GM18499 (cell line): ENCODE measurements around the gene PTPRS.

Experiments
- ATAC-seq: cut with Tn5 transposase; IDR thresholded peaks from one replicate; pipeline ENCODE4 v1.9.1; 2021; ENCODE audit warnings: moderate number of reproducible peaks; ENCODE audit not compliant: insufficient read depth, unreplicated experiment

The PTPRS gene

GRCh38 chr19:5355693-5356092 lies 15.1 kb upstream of the PTPRS start:
- ATAC-seq, result no peak

GRCh38 chr19:5355076-5355475 lies 14.5 kb upstream of the PTPRS start:
- ATAC-seq, result no peak

GRCh38 chr19:5354403-5354802 lies 13.8 kb upstream of the PTPRS start:
- no peak for ATAC-seq

DNA sequence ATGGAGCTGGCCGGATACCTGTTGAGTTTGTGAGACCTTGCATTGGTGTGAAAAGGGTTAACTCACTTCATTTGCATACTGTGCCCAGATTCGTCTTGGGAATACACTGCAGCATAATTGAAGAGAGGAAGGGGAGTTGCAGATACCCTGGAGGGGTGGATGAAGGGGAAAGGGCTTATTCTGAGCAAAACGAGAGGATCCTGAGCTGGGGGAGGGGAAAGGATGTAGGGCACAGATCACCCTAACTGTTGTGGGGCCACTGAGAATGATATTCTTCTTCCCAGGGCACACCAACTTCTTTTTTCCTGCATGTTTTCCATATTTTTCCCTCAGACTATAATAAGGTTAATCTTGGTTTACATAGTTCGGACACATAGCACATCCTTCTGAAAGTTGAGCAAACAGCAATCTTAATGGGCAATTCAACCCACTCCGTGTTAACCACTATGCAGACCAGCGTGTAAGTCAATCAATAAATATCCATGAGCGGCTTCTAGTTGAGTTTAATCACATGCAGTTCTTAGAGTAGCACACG lies 11.7 kb upstream of the PTPRS start:
- ATAC-seq, result no peak

DNA sequence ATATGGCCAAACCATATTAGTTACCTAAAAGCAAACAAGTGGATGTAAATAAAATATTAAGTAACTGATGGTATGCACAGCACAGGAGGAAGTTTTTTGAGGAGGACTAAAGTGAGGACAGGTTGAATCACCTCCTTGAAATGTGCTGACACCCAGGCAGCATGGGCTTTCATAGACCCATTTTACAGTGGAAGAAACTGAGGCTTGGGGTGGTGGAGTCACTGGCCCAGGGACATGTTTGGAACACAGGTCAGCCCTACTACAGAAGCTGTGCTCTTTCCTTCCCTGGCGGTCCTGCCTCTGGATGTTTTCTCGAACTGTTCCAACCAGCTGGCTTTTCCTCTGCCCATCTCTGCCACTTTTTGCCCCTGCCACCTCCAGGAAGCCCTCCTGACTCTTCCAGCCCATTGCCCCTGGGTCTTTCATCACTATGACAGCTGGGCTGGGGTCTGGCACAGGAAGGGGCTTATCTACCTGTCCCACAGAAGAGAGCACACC lies 11.2 kb upstream of the PTPRS start:
- ATAC-seq, result no peak

DNA sequence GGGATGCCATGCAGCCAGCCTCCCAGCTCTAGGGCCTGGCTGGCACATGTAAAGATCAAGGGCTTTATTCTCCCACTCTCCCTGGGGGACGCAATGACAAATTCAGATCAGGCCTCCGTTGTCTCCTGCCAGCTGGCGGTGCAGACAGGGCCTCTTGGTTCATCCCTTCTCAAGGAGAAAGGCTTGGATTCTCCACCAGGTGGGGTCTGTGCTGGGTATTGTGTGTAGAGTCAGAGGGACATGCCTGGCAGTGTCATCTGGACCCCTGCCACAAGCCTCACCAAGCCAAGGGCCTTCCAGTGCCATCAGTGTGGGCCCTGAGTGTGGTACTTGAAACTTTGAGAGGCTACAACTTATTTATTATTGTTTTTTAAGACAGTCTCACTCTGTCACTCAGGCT lies 8.4 kb upstream of the PTPRS start:
- ATAC-seq, result no peak

GRCh38 chr19:5345895-5346386 lies 5.3 kb upstream of the PTPRS start:
- ATAC-seq, result no peak

GRCh38 chr19:5343848-5344247 lies 3.2 kb upstream of the PTPRS start:
- ATAC-seq, result no peak

- no peak for ATAC-seq
Observed at GRCh38 chr19:5342573-5343201, 2.1 kb upstream of the PTPRS start.

DNA sequence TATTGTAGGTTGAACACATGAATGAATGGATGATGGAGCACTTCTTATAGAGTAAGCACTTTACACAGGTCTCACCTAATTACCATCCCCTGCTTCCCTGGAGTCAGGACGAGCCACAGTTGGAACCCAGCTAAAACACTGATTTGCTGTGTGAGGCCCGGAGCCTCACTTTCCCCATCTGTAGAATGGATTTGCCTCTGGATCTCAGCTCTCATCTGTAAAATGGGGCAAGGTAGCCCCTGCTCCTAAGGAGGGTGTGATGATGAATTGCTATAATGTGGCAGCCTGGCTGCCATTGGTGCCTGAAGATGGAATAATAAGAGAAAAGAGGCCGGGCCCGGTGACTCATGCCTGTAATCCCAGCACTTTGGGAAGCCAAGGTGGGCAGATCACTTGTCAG lies 1.4 kb upstream of the PTPRS start:
- no peak for ATAC-seq

DNA sequence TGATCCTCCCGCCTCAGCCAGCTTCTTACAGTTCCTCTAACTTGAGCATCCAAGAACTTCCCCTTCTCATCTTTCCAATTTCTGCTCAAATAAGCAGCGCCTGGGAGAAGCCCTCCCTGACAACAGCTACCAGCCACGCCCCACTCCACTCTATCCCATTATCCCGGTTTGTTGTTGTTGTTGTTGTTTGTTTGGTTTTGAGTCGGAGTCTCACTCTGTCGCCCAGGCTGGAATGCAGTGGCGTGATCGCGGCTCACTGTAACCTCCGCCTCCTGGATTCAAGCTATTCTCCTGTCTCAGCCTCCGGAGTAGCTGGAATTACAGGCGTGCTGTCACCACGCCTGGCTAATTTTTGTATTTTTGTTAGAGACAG lies 822 bp upstream of the PTPRS start:
- ATAC-seq, result no peak

DNA sequence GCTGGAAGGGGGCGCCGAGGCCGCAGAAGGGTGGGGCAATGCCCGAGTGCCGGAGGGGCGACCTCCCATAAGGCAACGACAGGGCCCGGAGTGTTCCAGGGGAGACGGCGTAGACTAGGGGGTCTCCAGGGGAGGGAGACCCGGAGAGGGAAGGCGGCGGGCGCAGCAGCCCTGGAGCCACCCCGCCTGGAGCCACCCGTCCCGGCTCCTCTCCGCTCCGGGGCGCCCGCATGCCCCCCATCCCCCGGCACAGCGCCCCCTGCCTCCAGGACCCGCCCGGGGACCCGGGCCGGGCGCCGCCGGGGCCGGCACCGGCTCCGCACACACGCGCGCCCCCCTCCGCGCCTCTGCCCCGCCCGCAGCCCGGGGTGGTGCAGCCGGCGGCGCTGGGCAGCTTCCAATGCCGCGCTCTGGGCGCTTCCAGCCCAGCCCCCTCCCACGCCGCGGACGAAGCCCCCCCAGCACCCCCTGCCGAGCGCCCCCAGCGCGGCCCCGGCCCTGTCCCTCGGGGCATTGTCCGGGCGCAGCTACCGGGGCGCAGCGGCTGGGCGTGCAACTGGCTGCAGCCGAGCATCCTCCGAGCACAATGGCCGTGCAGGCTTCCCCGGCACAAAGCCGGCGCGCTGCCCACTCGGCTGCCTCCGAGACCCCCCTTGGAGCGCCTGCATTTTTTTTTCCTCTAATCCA lies 519 bp downstream of the PTPRS start:
- no peak for ATAC-seq

GRCh38 chr19:5339198-5339949 lies 1.2 kb downstream of the PTPRS start:
- ATAC-seq, result no peak

DNA sequence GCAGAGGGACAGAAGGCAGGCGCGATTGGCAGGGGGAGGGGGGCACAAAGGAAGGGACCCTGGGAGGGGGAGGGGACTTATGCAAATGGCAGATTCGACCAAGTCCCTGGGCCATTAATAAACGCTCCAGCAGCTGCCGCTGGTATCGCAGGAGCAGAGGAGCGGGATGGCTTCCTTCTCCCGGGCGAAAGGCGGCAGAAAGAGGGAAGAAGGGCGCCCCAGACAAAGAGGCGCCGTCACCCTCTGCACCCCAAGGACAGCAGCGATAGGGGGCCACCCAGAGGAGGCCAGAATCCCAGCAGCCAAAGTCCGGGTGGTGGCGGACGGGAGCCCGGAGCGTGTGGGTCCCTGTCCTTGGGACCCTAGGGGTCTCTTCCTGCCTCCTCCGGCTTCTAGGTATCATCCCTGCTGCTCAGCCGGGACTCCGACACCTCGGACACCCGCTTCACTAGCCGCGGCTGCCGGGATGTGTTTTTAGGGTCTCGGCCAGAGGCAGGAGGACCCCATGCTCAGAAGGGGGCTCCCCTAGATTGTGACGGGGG lies 1.9 kb downstream of the PTPRS start:
- ATAC-seq, result no peak

DNA sequence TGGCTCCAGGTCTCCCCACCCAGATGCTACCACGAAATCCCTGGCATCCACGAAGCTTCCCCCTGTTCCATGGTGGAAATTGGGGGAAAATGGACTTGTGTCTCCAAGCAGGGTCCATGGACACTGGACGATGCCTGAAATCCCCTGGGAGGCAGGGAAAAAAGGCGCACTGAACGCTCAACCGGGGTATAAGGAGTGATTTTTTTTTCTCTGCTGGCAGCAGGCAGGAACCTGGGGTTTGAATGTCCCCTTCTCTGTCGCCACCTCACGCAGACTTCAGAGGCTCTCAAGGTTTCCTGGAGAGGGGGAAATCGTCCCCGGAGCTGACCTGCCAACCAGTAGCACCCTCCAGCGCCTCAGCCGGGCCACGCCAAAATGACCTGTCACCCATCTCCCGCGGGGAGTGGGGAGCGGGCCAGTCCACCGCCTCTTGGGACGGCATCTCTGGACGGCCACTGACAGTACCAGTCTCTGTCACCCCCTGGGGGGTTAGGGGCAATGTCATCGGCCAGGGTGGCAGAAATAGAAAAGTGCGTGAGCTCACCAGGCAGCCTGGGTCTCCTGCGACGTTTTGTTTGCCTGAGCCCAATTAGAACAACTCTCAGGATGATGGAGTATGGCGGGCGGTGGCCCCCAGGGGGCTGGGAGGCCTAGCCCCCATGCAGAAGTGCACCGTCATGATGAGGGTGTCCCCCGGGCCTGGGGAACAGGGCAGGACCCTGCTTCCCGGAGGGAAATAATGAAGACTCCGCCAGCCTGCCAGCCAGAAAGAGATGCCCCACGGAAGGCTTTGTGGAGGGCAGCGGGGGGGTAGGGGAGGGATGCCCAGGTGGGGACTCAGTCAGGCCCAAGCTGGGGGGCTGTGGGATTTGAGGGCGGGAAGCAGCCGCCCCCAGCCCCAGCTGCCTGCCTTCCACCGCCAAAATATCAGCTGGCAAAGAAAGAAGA lies 2.6 kb downstream of the PTPRS start:
- ATAC-seq, result no peak

GRCh38 chr19:5337126-5337525 lies 3.5 kb downstream of the PTPRS start:
- ATAC-seq, result no peak

GRCh38 chr19:5336195-5336965 lies 4.2 kb downstream of the PTPRS start:
- no peak for ATAC-seq

DNA sequence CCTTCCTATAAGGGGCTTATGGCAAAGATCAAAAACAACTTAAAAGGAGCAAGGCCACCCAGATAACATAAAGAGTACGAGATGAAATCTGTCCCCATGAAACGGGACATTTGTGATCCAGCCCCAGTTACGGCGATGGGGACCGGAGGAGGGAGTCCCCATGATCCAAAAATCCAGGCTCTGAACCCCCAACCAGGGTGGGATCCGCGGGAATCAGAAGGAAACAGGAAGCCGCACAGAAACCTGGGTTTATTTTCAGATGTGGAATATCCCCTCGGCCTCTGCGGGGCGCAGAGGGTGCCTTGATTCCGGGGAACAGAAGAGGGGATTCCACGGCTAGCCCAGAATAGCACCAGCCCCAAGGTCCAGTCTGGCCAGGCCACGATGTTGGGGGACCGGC lies 5.0 kb downstream of the PTPRS start:
- ATAC-seq, result no peak
